HG03520 (cell line): ENCODE measurements around the gene POLG2.
A peak's percentile ranks its signal among the peaks of the same experiment; 100 is the strongest.

Experiments used
- ATAC-seq: cut with Tn5 transposase; IDR thresholded peaks from one replicate; pipeline ENCODE4 v1.9.1; 2021; ENCODE audit warnings: mild to moderate bottlenecking, moderate library complexity; ENCODE audit not compliant: unreplicated experiment

Gene POLG2

GRCh38 chr17:64496786-64497564 is at the start of gene POLG2:
POLG2 (minus strand) TSS chr17:64497054; CDS start chr17:64496968, 86 bp downstream.
- ATAC-seq, result peak; percentile 70

GRCh38 chr17:64544742-64545141 is 47.9 kb upstream of the POLG2 start:
- ATAC-seq, result no peak

DNA sequence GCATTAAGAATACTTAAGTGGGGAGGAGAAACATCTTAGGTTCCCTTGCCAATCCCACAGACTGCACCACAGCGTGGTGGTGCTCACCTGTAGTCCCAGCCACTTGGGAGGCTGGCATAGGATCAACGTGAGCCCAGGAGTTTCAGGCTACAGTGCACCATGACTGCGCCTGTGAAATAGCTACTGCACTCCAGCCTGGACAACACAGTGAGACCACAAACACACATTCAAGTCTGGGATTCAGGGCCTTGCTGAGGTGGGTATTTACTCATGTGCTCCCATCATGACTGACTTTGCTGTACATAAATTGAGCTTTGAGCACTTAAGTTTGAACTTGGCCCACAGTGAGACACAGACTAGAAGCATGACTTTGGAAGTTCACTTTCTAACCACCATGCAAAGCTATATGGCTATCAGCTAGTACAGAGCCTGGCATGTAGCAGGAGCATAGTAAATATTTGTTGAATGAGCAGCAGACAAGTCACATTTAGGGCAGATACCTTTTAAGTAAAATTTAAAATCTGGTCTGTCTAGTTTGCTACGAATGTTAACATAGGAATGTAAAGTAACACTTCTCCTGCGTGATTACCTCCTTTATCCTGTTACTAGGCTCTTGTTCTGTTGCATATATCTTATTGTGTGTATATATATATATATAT is 43.4 kb upstream of the POLG2 start:
- ATAC-seq, result no peak

DNA sequence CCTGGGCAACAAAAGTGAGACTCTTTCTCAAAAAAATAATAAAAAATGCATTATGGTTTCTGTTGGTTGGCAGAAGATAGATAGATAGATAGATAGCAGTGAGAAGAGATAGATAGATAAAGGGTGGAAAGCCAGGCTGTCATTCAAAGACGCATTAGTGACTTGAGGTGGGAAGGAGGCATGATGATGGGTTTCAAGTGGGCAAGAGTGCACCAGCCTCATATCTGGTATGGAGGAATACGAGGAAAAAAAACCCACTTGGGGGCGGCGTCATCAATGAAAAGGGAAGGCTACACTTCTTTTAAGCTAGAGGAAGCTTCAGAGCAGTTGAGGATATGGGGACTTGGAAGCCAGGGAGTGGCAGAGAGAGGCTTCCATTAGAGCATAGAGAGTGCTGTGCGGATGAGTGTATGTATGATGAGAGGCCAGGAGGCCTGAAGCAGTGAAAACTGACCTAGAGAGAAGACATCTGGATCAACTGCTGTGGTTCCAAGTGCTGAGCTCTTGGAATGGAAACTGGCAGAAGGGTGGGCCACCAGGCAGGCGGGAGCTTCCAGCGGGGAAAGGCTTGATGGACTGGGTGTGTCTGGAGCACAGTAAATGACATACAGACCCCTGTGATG is 41.8 kb upstream of the POLG2 start:
- no peak for ATAC-seq

DNA sequence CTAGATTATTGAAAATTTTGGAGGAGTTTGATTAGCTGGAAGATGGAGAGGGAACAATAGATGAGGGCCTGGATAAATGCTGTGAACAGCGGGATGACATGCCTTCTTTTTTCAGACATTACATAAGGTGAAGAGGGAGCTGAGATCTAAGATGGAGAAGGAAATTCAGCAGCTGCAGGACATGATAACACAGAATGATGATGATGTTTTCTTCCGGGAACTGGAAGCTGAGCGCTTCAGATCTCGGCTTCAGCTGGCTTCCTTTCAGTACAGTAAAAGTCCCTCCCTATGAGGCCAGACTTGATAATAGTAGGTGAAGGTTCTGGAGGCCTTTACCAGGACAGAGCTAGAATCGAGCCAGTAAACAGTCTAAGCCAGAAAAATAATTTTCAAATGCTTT is 40.6 kb upstream of the POLG2 start:
- no peak for ATAC-seq

DNA sequence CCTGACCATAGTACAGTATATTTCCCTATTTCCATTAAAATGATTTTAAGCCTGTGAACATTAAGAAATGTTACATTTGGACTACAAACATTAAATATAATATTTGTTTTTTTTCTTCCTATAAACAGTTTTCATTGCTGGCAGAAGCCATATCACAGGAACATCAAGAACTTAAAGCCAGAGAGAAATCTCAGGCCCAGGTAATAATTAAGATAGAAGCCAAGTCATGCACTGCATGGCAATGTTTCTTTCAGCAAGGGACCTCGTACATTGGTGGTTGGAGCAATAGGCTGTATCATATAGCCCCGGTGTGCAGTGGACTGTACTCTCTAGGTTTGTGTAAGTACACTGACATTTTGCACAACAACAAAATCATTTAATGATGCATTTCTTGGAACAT is 40.1 kb upstream of the POLG2 start:
- ATAC-seq, result no peak

GRCh38 chr17:64535357-64535756 is 38.5 kb upstream of the POLG2 start:
- ATAC-seq, result no peak

- ATAC-seq, result no peak
Measured at GRCh38 chr17:64534187-64534586, 37.3 kb upstream of the POLG2 start.

- ATAC-seq, result no peak
Measured at GRCh38 chr17:64533784-64534183, 36.9 kb upstream of the POLG2 start.

DNA sequence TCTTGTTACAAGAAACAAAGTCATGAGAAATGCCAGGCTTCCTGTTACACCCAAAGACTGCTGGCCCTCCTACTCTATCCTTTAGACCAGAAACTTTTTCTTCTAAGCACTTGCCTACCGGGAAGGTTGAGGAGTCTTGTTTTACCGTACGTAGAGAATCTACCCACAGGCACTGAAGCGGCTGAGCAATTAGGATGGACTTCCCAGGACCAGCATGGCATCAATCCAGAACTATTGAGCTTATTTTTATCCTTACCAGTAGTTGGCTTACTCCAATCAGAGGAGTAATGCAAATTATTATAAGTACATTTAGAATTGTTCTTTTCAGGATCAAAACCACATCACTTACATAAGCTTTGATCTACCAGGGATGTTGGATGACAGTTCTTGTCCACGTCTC is 35.6 kb upstream of the POLG2 start:
- ATAC-seq, result no peak

DNA sequence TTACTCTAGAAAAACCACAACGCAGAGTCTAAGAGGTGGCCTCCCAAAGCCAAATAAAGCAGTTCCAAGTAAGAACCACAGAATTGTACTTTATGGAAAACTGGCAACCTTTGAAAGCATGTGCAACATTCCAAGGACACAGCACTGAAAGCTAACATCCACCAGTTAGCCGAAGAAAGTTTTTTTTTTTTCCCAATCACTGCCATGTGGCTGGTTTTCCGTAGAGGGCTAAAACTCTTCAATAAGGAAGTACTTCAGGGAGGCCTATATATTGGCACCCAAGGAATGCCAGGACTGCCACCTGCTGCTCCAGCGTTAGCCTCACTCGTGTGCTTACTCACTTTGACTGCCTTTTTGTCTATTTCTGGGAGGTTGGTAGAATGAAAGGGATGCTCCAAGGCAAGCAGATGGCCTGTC is 35.1 kb upstream of the POLG2 start:
- ATAC-seq, result no peak

GRCh38 chr17:64529221-64529620 is 32.4 kb upstream of the POLG2 start:
- no peak for ATAC-seq

DNA sequence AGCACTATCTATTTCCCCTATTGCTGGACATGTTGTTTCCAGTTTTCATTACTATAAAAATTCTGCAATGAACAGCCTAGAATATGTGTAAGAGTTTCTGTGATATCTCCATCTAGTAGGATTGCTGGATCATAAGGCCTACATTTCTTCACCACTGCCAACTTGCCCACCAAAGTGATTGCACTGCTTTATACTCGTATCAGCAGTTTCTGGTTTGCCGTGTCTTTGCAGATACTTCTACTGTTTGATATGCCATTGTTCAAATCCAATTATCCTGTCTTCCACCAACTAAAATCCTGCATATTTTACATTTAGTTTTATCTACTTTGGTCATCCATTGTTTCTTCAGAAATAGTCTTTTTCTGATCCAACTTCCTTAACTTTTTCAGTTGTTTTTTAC is 31.1 kb upstream of the POLG2 start:
- no peak for ATAC-seq

DNA sequence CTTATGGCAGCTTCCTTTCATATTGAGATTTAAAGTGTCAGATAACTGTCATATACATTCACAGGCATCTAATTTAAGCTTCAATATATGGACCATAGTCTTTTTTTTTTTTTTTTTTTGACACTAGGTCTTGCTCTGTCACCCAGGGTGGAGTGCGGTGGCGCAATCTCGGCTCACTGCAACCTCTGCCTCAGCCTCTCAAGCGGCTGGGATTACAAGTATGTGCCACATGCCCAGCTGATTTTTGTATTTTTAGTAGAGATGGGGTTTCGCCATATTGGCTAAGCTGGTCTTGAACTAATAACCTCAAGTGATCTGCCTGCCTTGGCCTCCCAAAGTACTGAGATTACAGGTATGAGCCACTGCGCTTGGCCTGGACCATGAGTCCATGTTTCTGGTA is 23.5 kb upstream of the POLG2 start:
- ATAC-seq, result no peak

DNA sequence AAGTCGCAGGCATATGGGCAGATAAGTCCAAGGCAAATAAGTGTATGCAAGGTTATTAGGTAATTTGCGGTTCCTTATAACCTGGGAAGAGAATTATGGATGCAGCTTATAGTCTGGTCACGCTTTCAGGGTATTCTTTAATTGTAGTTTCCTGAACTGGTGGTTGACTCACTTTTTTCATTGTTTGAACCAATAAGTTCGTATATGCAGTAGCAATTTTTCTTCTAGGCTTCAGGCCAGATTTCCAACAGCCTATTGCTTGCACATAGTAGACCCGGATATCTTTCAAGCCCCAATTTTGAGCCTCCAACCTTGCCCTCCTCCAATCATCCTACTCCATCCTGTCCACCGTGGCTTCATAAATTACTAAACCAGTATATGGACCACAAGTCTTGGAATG is 22.7 kb upstream of the POLG2 start:
- ATAC-seq, result no peak

DNA sequence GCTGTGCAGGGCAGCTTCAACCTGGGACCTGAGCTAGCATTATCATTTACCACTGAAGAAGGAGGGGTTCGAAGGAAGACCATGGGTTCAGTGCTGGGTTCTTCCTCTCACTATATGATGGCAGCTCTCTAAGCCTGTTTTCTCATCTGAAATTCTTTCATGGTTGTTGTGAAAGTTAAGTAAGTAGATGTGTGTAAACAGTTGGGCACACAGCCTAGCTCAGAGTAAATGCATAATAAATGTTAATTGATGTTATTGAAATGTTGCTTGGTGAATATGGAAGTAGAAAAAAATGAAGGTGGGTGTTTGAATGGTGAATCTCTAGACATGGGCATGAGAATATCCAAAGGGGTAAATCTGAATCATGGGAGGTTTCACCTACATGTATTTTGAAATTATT is 19.0 kb upstream of the POLG2 start:
- ATAC-seq, result no peak

- no peak for ATAC-seq
Measured at GRCh38 chr17:64515419-64515818, 18.6 kb upstream of the POLG2 start.

DNA sequence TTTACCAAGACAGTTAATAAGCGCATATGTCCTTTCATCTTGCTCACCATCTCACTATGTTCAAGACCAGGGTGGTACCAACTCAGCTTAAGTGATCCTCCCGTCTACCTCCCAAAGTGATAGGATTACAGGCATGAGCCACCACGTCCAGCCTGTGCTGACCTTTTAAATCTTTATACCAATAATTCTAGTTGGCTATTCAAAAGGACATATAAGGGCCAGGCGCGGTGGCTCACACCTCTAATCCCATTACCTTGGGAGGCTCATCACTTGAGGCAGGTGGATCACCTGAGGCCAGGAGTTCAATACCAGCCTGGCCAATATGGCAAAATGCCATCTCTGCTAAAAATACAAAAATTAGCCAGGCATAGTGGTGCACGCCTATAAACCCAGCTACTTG is 12.3 kb upstream of the POLG2 start:
- no peak for ATAC-seq

DNA sequence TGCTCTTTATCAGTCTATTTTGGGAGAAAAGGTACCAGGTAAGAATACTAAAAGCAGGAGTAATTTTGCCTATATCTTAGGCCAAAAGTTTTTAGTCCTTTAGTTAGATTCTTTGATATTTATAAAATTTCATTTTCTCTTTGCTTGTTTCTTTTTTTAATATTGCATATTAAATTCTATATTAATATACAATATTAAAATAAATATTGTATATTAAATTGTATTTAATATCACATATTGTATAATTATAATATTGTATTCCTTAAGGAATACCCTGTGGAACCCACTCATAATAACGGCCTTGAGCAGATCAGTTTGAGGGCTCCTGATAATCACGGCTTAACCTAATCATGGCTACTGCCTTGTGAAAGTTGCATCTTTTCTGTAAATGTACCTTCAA is 11.8 kb upstream of the POLG2 start:
- no peak for ATAC-seq

DNA sequence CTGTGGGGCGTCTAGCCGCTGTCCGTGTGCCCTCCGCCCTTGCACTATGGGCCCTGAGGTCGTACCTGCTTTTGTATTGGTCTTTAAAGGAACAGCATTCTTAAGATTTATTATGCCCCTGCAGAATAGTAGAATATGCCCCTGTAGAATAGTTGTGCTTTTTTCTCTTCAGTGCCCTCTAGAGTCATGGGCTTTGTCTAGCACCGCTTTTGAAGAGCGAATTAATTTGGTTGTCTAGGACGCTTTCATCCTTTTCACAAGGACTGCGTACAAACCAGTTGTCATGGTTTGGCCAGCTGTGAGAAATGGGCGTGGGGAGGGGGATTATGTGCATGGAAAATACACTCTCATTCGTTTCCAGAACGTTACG is 10.5 kb upstream of the POLG2 start:
- ATAC-seq, result peak; percentile 8

DNA sequence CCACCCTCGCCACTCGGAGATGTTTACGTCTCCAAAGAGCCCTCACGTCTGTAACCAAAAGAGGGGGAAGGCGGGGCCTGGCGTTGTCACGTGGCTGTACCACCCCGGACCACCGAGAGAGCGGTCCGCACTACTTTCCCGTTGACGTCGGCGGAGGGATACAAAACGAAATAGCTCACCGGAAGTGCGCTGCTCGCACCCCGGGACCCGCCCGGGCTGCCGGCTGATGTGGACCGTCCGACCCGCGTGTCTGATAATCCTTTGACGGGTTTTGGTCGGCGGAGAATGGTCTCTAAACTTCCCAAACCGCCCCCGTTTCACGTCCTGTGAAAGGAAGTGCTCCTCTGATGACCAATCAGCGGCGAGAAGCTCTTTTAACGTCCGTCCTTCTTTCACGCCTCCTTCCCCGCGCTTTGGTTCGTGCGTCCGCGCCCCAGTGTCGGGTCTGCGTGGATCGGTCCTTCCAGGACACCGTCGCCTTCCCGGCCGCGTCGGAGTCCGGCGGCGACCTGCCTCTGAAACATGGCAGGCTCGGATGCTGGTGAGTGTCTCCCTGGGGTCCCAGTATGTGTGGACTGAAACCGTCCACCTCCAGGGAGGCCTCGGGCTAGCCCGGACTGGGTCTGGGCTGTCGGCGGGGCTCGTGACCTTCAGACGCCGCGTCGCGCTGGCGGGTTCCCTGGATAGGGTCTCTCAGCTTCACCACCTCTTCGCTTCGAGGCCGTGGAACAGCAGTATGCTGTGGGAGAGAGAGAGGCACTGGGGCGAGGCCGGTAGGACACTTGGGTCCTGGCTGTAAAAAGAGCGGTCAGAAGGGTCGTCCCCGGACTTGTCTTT is 9.9 kb upstream of the POLG2 start, which contains the start of gene CEP95:
Gene CEP95 (plus strand): TSS at position 402 of the 837 bp plus-strand sequence. CDS start 121 bp downstream, at position 523.
- peak; percentile 53 for ATAC-seq
